ENCODE results near the gene THBS2.
"Not testable (repeated sequence)": the region's sequence is repeated elsewhere in the genome, so short reads cannot be mapped to it uniquely, and the experiment has no call there.

Gene THBS2

DNA sequence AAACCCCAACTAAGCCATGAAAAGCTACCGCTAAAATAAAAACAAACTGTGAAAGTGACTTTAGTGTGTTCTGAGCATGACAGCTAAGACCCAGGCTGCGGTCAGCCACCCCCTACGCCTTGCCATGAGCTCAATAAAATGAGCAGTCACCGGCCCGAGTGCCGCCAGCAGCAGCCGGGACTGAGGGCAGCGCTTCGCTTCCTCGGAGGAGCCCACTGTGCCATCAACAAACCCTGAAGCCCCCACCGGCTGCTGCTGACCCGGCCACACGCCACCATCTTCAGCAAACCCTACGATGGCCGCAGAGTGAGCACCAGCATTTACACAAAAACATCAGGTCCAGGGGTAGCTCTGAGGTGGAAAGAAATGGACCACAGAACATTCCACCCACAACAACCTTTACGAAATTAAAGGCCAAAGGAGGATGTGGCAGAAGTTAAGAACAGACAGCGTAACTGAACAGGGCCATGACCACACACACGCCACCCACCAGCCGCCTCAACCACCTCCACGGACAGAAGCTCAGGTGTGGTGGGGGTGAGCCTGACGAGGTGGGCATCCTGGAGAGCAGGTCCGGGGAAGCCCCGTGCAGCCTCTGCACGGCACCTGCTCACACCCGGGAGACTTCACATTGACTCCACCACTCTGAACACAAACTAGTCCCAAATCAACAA, 67.0 kb downstream of the THBS2 start:
- no peak for DNase-seq

DNA sequence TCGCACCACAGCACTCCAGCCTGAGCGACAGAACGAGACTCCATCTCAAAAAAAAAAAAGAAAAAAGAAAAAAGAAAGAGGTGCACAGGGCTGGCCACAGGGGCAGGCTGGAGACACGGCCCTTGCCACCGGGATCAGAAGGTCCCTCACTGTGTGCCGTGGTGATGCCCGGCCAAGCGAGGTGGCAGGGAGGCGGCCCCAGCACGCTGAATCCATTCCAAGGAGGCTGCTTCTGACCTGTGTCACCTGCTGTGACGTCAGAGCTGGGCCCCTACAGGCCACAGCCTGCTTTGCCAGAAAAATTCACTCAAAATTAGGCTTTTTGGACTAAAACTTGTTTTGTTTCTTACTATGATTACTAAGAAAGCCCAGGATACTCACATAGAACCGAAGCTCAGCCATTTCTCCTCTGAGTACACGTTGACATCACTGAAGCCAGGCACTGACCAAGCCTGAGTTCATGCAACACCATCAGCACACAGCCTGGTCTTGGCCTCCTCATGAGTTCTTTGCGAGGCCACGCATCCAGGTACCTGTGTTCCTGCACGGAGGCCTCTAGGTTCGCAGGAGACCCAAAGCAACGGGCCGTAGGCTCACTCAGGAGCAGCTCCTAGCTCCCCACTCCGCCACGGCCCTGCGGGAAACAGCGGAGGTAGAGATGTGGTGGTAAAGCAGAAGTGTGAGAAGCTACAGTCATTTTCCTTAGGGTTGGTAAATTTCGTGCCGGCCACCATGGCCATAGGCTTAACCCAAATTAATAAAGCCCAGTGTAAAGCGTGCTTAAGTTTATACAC, 67.8 kb downstream of the THBS2 start:
- no peak for DNase-seq

DNA sequence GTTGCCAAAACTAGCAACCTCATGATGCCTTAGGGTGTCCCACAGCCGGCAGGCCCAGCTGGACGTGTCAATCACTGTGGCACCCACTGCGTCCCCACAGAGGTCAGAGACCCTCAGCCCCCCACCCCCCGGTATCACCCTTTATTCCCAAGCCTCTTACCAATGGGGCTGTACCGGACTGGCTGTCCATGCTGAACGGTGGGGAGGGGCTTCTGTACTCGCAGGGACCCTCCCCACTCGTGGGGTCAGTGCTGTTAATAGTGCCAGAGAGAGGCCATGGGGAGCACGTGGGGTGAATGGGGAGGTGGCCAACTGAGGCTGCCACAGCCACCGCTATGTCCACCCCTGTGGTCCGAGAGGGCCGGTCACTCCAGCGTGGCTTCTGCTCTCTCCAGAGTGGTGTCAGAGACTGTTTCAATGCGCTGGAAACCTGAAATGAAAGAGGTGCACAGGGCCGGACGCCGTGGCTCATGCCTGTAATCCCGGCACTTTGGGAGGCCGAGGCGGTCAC, 68.6 kb downstream of the THBS2 start:
- no peak for DNase-seq

DNA sequence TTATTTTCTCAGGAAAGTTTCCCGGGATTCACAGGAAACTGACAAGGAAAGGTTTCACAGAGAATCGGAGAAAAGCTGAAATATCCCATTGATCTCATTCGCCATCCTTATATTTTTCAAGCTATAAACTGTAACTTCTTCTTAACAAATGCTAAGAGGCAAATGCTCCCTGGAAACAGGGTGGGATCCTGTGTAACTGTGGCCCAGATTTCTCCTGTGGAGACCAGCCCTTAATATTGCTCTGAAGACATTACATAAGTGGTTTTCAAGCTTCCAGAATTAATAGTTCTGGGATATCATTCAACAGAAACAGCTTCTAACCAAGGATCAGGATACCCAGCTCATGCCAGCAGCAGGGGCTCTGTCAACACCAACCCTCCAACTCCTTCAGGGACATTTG, 69.2 kb downstream of the THBS2 start:
- no peak for DNase-seq

DNA sequence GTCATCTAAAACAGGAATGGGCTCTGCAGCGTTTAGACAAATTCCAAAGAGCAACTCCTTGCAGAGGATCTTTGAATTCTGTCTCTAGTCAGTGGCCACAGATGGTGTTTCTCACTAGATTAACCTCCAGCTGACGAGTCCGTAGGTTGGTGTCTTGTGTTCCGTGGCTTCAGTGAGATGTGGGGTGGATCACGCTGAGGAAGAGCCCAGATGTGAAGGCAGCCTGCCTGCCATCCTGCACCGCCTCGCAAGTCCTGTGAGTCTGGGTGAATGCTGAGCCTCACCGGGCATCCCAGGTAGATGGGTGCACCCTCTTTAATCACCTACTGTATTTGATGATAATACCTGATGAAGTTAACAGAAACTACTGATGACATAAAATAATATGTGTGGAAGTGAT, 70.4 kb downstream of the THBS2 start:
- no peak for DNase-seq

DNA sequence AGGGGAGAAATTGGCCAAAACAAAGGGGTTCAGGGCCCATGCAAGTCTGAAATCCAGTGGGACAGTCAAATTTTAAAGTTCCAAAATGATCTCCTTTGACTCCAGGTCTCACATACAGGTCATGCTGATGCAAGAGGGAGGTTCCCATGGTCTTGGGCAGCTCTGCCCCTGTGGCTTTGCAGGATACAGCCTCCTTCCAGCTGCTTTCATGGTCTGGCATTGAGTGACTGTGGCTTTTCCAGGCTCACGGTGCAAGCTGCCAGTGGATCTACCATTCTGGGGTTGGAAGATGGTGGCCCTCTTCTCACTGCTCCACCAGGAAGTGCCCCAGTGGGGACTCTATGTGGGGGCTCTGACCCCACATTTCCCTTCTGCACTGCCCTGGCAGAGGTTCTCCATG, 73.8 kb downstream of the THBS2 start:
- not testable (repeated sequence) for DNase-seq

DNA sequence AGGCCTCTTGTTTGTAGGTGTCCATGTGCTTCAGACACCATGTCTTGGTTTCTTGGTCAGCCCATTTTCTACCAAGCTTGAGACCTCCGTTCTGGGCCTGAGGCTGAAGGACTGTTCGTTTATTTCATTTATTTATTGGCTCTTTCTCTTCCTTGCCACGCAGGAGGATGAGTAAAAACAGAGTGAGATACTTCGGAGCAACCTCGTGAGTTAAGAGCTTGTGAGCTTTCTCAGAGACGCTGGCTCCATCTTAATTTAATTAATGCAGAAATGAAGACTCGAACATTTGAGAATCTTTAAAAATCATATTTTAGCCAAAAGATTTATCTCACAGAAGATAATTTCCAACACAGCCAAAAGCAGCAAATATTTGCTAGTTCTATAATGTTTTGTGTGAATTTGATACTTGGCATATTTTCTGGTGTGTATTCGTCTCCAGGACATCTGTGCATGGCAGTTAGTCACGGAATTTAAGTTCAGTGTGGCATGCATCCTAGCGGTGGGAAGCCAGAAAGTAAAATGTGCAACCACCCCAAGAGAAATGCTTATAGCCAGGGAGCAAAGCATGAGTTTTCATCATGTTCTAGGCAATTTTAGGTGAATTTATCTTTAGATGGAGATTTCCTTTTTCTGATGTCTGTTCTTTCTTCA, 76.0 kb downstream of the THBS2 start:
- no peak for DNase-seq

DNA sequence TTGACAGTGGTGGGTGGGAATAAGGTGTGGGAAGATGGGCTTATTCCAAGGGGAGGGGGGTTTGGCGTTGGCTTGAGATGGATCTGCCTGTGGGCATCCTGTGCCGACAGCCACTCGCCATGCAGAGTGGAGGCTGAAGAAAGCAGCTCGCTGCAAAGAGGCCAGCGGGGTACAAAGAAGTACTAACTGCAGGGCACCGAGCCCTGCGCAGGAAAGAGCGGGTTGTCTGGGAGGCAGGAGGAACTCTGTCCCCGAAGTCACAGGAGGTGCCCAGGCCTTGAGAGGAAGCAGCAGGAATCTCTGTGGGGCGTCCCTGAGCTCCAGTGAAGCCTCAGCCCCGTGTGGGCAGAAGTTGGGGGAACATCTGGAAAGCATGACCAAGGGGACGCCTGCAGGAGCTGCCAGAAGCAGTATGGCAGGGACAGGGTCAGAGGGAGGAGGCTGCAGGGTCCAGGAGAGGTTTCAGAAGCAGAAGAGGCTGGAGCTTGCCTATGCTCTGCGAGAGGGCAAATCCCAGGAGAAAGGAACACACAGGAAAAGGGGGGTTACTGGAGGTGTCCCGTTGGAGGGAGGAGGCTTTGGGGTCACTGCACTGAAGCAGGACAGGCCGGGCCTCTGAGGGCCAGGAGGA, 77.2 kb downstream of the THBS2 start:
- no peak for DNase-seq

DNA sequence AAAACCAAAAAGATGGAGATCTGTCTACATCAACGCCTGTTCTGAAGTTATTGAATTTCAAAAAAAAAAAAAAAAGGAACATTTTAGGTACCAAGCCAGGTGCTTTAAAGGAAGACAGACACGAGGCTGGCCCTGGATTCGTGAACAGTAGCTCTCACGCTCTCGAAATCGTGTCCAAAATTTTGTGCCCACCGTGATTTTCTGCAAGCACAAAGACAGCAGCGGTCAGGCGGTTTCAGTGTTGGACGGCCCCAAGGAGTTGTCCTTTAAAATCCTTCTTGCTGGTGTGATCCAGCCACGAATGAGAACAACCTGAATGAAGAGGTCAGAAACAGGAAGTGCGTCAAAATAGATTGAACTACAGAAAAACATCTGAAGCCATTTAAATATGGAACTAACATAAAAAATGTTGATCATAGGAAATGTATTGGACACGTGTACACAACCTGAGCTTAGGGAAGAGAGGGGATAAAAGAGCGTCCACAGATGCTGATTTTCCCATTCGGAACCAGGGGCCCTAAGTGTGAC, 78.2 kb downstream of the THBS2 start:
- no peak for DNase-seq

DNA sequence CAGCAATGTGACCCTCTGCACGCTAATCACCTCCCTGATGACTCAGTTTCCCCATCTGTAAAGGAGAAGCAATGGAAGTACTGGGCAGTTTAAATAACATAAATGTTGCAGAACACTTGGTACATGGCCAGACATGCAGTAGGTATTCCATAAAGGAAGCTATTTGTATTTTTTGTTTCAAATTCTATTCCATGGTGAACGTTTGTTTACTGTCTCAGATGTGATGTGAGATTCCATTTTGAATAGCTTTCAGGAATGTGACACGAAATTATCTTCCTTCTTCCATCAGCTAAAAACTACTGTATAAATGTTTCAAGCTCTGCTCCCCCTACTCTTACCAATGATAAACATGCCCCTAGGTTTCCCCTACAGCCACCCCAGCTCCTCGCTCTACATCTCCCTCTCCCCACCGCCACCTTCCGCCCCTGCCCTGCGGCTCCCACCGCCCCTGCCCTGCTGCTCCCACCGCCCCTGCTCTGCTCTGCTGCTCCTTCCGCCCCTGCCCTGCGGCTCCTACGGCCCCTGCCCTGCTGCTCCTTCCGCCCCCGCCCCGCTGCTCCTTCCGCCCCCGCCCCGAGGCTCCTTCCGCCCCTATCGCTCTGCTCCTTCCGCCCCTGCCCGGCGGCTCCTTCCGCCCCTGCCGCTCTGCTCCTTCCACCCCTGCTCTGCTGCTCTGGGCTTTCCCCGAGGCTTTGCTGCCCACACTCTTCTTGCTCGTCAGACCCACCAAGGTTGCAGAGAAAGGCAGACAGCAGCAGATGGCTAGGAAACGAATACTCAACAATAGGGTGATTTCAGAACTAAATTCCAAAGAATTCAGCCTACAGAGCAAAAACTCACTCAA, 78.9 kb downstream of the THBS2 start:
- peak in 1 of 56 donors; percentile 14 for DNase-seq

DNA sequence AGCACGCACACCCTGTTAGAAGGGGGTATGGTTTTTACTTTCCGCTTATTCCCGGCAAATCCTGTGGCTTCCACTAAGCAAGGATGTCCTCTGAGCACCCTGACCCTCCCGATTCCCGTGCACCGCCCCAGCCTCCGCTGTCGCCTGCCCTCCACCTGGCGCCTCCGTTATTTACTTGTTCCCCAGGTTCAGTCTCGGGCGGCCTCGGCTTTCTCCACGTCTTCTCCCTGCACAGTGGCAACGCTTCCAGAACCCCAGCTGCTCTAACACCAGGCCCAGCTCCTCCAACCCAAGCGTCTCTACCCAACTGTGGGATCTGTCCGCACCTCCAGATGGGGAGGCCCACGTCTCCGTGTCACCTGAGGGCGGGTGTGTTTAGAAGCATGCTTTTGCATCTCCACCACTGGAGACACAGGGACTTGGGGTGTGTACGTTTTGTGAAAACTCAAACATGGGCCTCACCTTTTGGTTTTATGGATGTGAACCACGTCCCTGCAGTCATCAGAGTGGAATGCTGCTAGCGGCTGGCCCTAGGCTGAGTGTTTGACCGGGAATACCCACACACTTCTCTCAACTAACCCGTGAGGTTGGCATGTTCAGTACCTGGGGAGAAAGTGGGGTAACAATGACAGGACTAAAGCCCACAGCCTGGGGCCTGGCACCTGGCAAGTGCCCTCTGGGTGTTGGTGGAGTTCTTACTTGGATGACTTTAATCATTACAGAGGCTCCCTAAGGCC, 79.9 kb downstream of the THBS2 start:
- DNase-seq = no peak

DNA sequence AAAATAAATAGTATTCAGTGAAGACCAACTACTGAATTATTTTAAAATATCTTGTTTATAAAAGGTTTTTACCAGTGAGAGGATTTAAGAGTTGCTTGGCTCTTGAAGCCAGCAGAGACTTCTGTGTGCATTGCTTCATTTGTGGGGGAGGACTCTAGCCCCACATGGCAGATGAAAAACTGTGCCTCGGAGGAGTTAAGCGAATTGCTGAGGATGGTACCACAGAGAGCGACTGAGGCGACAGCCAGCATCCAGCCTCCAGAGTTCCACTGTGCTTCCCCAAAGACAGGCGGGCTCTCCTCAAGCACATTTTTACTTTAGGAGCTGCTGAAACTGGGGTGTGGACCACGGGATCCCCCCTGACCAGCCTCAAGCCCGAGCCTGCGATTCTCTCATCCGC, 80.7 kb downstream of the THBS2 start:
- no peak for DNase-seq

DNA sequence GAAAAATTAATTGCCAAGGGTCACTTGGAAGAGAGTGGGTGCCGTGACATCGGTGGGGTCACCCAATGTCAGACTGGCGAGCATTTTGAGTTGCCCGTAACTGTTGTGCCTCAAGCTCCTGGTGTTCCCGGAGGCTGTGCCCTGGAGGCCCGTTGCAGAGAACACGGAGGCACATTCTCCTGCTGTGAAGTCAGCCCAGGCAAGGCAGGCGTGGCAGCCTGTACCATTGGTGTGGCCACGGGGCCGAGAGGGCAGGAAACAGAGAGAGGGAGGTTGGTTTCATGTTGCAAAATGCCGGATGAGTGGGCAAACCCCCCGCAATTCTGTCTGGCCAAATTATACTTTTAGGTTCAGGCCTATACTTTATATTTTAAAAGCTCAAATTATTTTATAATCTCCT, 81.2 kb downstream of the THBS2 start:
- no peak for DNase-seq

DNA sequence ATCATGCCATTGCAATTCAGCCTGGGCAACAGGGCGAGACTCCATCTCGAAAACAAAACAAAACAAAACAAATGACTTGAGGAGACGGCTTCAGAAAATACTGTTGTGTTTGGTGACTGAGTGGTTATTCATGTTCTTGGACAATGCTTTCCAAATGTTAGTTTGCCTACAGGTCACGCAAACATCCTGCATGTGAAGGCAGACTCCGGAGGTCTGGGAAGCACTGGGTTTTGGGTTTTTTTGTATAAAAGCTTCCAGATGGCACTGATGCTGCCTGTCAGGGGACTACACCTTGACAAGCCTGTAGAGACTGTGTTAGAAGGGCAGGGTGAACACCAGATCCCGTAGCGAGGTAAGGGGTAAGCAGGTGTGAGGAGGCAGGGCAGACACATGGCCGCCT, 81.7 kb downstream of the THBS2 start:
- DNase-seq = no peak

DNA sequence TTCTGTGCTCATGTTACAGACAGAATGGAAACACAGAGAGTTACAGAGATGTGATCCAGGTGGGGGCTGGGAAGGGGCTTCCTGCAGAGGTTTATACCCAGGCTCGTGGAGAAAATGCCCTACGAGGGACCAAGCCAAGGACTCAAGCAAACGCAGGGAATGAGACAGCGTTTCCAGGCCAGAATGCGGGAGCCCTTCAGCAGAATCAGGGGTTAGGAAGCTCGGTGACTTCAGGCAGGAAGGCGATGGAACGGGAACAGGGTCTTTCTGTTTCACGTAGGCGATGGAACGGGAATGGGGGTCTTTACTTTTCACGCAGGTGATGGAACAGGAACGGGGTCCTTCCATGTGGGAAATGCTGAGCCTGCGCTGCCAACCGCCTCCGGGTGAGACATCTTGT, 82.6 kb downstream of the THBS2 start:
- DNase-seq = no peak

DNA sequence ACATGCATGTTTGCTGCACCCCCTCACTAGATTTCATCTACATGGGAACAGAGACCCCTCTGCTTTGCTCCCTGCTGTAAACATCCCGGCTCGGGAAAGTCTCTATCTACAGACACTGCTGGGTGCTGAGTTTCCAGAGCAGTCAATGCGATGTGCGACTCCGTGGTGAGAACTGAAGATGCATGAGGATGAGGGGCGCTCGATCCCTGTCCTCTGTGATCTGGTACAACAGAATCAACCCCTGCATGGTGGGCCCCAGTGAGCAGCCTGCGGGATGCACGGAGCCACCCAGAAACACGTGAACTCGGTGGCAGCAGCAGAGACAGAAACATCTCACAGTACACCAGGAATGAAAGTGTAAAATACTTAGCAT, 83.1 kb downstream of the THBS2 start:
- no peak for DNase-seq

DNA sequence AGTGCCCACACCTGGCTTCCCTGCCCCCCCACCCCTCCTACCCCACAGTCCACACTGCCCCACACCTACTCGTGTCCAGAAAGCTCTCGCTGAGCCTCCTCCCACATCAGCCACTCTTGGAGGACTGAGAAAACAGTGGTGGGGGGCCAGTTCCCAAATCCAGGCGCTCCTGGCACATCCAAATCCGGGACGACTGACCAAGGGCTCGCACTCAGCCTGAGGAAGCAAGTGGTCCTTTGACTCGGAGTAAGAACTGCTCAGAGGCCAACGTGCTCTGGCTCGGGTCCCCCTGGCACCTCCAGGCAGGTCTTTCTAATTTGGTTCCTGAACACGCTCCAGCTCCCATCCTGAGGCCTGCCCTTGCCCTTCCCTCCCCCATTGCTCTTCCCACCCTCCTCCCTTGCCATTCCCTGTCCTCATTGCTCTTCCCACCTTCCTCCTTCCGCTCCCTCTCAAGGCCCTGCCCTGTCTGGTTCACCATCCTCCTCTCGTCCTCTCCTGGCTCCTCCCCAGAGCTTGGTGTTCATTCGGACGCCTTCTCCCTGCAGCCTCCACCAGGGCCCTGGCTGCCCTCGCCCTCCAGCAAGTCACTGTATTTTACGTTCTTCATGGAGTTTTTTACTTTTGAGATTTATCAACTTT, 83.6 kb downstream of the THBS2 start:
- DNase-seq = no peak

DNA sequence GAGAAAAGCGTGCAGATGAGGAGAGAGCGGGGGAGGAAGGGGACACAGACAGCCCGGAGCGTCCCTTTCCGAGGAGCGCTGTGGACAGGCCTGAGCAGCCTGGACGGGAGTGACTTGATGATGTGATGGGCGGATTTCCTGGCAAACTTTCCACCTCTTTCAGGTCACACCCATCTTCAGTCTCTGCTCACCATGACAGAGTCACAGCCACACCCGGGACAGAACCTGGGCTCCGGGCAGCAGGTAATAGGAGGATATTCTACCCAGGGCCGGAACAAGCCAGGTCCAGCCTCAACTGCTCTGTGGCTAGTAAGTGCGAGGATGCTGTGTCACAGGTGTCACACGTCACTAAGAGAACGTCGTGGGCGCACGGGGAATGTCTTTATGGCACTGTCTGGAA, 84.3 kb downstream of the THBS2 start:
- no peak for DNase-seq

DNA sequence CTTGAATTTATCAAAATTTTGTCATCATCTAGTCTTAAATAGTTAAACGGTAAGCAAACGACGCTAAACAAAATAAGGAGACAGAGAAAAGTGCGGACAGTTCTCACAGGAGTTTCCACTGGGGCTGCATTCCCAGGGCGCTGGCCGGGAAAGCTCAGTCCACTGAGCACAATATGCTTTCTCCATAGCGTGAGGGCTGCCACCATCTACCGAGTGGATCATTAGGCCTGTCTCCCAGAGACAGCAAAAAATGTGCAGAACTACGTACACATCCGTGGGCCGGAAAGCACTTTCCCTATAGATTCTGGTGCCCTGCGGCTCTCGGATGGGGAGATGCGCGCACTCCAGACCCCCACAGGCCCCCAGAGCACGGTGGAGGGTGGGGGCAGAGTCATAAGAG, 84.9 kb downstream of the THBS2 start:
- no peak for DNase-seq

DNA sequence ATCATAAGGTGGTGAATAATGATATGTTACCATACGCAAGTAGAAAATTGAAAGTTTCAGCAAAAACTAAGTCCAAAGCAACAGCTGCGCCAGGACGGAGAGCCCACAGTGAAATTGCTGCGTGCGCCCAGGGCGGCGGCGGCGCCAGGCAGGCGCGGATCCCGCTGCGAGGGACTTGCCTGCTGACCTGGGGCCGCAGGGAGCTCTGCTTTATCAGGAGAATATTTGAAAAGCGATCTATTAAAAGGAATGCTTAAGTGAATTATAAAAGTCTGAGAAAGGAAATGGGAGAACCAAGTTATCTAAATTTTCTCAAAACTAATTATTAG, 85.4 kb downstream of the THBS2 start:
- no peak for DNase-seq

Data from nucleus accumbens (tissue), 56 donors.